Panc1 (cell line): ENCODE results near the gene QRICH1. TPM values are rescaled to one million over a fixed set of nuclear protein-coding genes. Genes with fewer than 3 reads are reported as not detected.

Source experiments
- ATAC-seq: fragments of 200-7000 bp; cut with Tn5 transposase; 2 replicates; pipeline ENCODE4 v1.9.1; 2020; ENCODE audit warnings: mild to moderate bottlenecking, moderate library complexity
- BruUV-seq: library from RNA; stranded (reverse); fragments of 400-500 nt; replicated peaks from 2 replicates; lab custom pipeline; 2021; lab: Mats Ljungman, UMichigan
- CTCF ChIA-PET: fragments of 300-600 bp; sonication (Branson Sonifier 250); formaldehyde crosslinking; loops from one replicate; lab custom pipeline; 2022; ENCODE audit warnings: antibody characterized with exemption; lab: Charles Lee
- POLR2A ChIA-PET: fragments of 300-600 bp; sonication (Branson Sonifier 250); formaldehyde crosslinking; loops from one replicate; lab custom pipeline; 2022; ENCODE audit warnings: antibody characterized with exemption; lab: Charles Lee
- DNase-seq: peaks from one replicate; pipeline ENCODE4 v3.0.0-alpha.2; 2010; ENCODE audit warnings: low read depth, low spot score
- H3K27ac ChIP-seq: 2 replicates; pipeline ENCODE4 v1.5.1; 2011; ENCODE audit warnings: mild to moderate bottlenecking, low read length, inconsistent platforms
- H3K27me3 ChIP-seq: fragments of 200-500 bp; sonication (Bioruptor generic); 2 replicates; pipeline ENCODE4 v1.6.0; 2014; ENCODE audit warnings: low read length, inconsistent platforms; ENCODE audit not compliant: control insufficient read depth, insufficient read depth
- H3K36me3 ChIP-seq: fragments of 200-500 bp; sonication (Bioruptor generic); 2 replicates; pipeline ENCODE4 v1.5.1; 2014; ENCODE audit warnings: inconsistent platforms, mild to moderate bottlenecking, low read length, moderate library complexity; ENCODE audit not compliant: control insufficient read depth, insufficient read depth
- H3K4me1 ChIP-seq: 2 replicates; pipeline ENCODE4 v1.5.1; 2011; ENCODE audit warnings: inconsistent platforms, mild to moderate bottlenecking, low read length, moderate library complexity; ENCODE audit not compliant: control insufficient read depth, insufficient read depth
- H3K4me3 ChIP-seq, 2 experiments: 2 replicates each; pipeline ENCODE4 v1.5.1; 2011 to 2012; ENCODE audit warnings: low read depth in 2 of 2, low read length in 2 of 2, mild to moderate bottlenecking in 2 of 2, inconsistent platforms in 1 of 2, moderate library complexity in 1 of 2
- H3K9me3 ChIP-seq: fragments of 200-500 bp; sonication (Bioruptor generic); 2 replicates; pipeline ENCODE4 v1.5.1; 2014; ENCODE audit warnings: low read depth, mild to moderate bottlenecking, inconsistent platforms, low read length, moderate library complexity; ENCODE audit not compliant: control insufficient read depth, insufficient read depth
- CTCF ChIP-seq: fragments of 450-650 bp; IDR thresholded peaks from 2 replicates; pipeline ENCODE4 v1.5.1; 2017; ENCODE audit warnings: mild to moderate bottlenecking
- POLR2AphosphoS5 ChIP-seq: IDR thresholded peaks from 2 replicates; pipeline ENCODE4 v1.6.1; 2012; ENCODE audit warnings: mild to moderate bottlenecking, low read depth, low read length, moderate library complexity
- REST ChIP-seq, 2 experiments: IDR thresholded peaks; 2 replicates each; pipeline ENCODE4 v1.6.1; 2011 to 2012; ENCODE audit warnings: low read depth in 2 of 2, control low read depth in 1 of 2, low read length in 1 of 2, mild to moderate bottlenecking in 1 of 2, moderate library complexity in 1 of 2; ENCODE audit not compliant: insufficient read depth in 1 of 2
- SIN3A ChIP-seq: IDR thresholded peaks from 2 replicates; pipeline ENCODE4 v1.6.1; 2012; ENCODE audit warnings: low read depth, mild to moderate bottlenecking, low read length, moderate library complexity, borderline replicate concordance; ENCODE audit not compliant: insufficient read depth
- TCF7L2 ChIP-seq: IDR thresholded peaks from 2 replicates; pipeline ENCODE4 v1.6.1; 2011; ENCODE audit warnings: mild to moderate bottlenecking, low read depth, low read length, inconsistent platforms
- in situ Hi-C: cut with HindIII; loops from 2 replicates; pipeline ENCODE4 v1.10.0; 2016; ENCODE audit warnings: low sequenced_read_pairs, low pct_unique_long_range_greater_than_20kb
- intact Hi-C: fragments of 100-400 bp; cut with micrococcal nuclease; formaldehyde crosslinking; loops from one replicate; pipeline ENCODE4 v1.10.0; 2022; ENCODE audit not compliant: unreplicated experiment
- total RNA-seq: library from RNA; stranded (reverse); gene quantifications from one replicate; pipeline ENCODE4 v1.2.1, GENCODE V29; 2021; ENCODE audit not compliant: unreplicated experiment

QRICH1 gene
- total RNA-seq, 1 experiment from 2014 or later = 79.9 TPM

GRCh38 chr3:49104052-49104426, 10.2 kb upstream of the QRICH1 start:
- H3K4me3 ChIP-seq = peak overlapping the region; percentile 77 to 86
- H3K4me1 ChIP-seq = peaks cover 7% of the 10 kb centered on the region; the same call in 1 of the 2 replicates
- CTCF ChIA-PET = no interaction called here
- DNase-seq (no peak), ATAC-seq (no peak)
- BruUV-seq = no TSS peak
- in situ Hi-C loops = no loop called here
- no peaks in the 10 kb centered on the region for H3K9me3 ChIP-seq
- peak overlapping the region; percentile 96 for H3K27ac ChIP-seq
- no peaks in the 10 kb centered on the region; the same call in 1 of the 2 replicates for H3K36me3 ChIP-seq
- POLR2A ChIA-PET = no interaction called here
- TF ChIP-seq CTCF = no peak
- TF ChIP-seq POLR2AphosphoS5 = no peak
- TF ChIP-seq REST (IDR thresholded peaks at IDR 0.05; ENCODE audit: insufficient read depth in 1 of 2, low read depth in 2 of 2, low read length in 1 of 2) = no peak
- no peak for TF ChIP-seq SIN3A
- no peak for TF ChIP-seq TCF7L2
- intact Hi-C loops = no loop called here
- H3K27me3 ChIP-seq = no peaks in the 10 kb centered on the region

GRCh38 chr3:49100046-49100615, 6.3 kb upstream of the QRICH1 start:
- BruUV-seq = TSS peak; percentile 21
- H3K4me1 ChIP-seq = peaks cover 7% of the 10 kb centered on the region; the same call in 1 of the 2 replicates
- POLR2A ChIA-PET = no interaction called here
- no peak overlapping the region for H3K4me3 ChIP-seq
- no peak overlapping the region for H3K27ac ChIP-seq
- ATAC-seq (no peak), DNase-seq (no peak)
- TF ChIP-seq CTCF (no peak), SIN3A (no peak), REST (IDR thresholded peaks at IDR 0.05; ENCODE audit: insufficient read depth in 1 of 2, low read depth in 2 of 2, low read length in 1 of 2) (no peak), POLR2AphosphoS5 (no peak)
- in situ Hi-C loops (no loop called here), intact Hi-C loops (no loop called here)
- no peaks in the 10 kb centered on the region for H3K9me3 ChIP-seq
- no peaks in the 10 kb centered on the region for H3K27me3 ChIP-seq
- CTCF ChIA-PET = no interaction called here
- H3K36me3 ChIP-seq = no peaks in the 10 kb centered on the region; the same call in 1 of the 2 replicates
